Bronchial epithelial cell (primary cell): Measurements from ENCODE around the gene TNIP2. TPM values are rescaled to one million over a fixed set of nuclear protein-coding genes. Genes with fewer than 3 reads are reported as not detected.

Experiments
- DNase-seq: peaks from one replicate; pipeline ENCODE4 v3.0.0-alpha.2; 2010; ENCODE audit warnings: low read depth
- FAIRE-seq: peaks from 2 replicates; lab custom pipeline; 2011; peaks lifted over from hg19 to GRCh38; lab: Jason Lieb, UNC
- H3K27me3 ChIP-seq: 2 replicates; pipeline ENCODE4 v1.5.1; 2011; ENCODE audit warnings: low read length; ENCODE audit not compliant: control insufficient read depth, insufficient read depth
- H3K36me3 ChIP-seq: 2 replicates; pipeline ENCODE4 v1.5.1; 2011; ENCODE audit warnings: low read length; ENCODE audit not compliant: control insufficient read depth, insufficient read depth
- H3K4me3 ChIP-seq: 2 replicates; pipeline ENCODE4 v1.5.1; 2011; ENCODE audit warnings: mild to moderate bottlenecking, low read depth, low read length, control low read depth
- total RNA-seq: library from RNA; depleted of rRNA; stranded (reverse); fragments of >200 nt; gene quantifications from 2 replicates; pipeline ENCODE4 v1.2.1, GENCODE V29; 2014
- TF ChIP-seq, protein P1 (sequence below): IDR thresholded peaks from 2 replicates; pipeline ENCODE4 v1.5.1; 2011; ENCODE audit warnings: mild to moderate bottlenecking, moderate library complexity, low read length, control low read depth, inconsistent platforms; ENCODE audit not compliant: insufficient read depth, severe bottlenecking

Gene TNIP2
- total RNA-seq, 1 donor from 2014 or later, result 64.5 TPM

DNA sequence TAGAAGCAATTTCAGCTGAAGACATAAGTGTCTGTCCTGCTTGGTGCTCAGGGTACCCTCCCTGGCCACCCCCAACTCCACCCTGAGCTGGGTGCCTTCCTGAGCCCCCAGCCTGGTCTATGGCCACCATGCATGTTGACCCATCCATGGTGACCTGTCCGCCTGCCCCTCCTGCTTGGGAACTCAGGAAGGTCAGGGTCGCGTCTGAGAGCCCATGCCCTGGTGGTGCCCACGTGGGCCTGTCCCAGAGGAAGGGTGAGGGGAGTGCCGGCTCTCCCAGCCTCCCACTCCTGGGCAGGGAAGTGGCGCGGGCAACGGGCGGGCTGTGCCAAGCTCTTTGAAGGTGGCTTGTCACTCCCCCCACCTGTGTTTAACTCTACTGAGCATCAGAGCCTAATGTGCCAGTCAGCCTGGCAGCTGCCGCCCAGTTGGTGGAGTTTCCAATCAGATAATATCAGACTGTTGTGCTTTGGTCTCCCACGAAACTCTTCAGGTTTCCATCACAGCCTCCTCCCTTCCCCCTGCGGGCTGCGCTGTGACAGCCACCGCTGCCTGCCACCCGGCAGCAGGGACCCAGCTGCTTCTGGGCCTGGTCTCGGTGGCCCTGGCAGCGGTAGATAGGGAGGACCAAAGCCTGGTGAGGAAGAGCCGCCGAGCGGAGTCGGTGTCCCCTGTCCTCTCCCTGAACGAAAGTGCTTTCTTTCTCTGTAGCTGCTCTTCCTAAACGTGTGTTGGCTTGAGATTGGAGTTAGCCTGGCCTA lies 41.6 kb upstream of the TNIP2 start:
- TF ChIP-seq, protein P1, sequence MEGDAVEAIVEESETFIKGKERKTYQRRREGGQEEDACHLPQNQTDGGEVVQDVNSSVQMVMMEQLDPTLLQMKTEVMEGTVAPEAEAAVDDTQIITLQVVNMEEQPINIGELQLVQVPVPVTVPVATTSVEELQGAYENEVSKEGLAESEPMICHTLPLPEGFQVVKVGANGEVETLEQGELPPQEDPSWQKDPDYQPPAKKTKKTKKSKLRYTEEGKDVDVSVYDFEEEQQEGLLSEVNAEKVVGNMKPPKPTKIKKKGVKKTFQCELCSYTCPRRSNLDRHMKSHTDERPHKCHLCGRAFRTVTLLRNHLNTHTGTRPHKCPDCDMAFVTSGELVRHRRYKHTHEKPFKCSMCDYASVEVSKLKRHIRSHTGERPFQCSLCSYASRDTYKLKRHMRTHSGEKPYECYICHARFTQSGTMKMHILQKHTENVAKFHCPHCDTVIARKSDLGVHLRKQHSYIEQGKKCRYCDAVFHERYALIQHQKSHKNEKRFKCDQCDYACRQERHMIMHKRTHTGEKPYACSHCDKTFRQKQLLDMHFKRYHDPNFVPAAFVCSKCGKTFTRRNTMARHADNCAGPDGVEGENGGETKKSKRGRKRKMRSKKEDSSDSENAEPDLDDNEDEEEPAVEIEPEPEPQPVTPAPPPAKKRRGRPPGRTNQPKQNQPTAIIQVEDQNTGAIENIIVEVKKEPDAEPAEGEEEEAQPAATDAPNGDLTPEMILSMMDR, result no peak
- Histone ChIP-seq H3K27me3 (no peaks in the 10 kb centered on the region), H3K4me3 (no peak overlapping the region), H3K36me3 (peaks cover 22% of the 10 kb centered on the region)
- FAIRE-seq (no peak), DNase-seq (no peak)

DNA sequence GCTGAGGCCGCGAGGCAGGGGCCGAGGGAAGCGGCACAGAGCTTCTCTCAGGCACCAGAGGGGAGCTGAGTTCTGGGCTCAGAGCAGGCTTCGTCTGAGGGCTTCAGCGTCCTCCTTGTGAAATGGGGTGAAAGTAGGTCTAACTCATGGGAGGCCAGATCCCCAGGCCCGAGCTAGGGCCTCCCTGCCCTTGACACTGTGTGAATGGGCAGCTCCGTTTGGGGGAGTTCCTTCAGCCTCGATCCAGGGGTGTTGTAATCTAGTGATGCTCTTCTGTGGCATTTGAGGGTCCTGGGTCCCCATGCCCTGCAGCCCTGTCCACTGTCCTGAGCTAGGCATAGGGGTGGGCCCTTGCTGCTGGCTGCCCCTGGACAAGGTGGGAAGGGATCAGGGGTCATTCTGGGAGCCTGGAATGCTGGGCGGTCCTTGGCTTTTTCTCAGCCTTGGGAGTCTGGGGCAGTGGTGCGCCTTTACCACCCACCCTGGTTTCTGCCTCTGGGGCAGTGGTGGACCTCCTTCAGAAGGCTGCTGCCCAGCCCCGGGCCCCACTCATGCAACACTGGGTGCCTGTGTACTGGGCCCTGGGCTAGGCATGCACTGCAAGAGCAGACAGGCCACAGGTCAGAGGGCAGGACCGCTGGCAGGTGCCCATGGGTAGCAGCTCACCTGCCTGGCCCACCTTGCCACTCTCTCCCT lies 40.9 kb upstream of the TNIP2 start:
- DNase-seq (no peak), FAIRE-seq (no peak)
- no peaks in the 10 kb centered on the region for H3K27me3 ChIP-seq
- peaks cover 22% of the 10 kb centered on the region for H3K36me3 ChIP-seq
- H3K4me3 ChIP-seq, result no peak overlapping the region
- TF ChIP-seq, protein P1, result no peak

GRCh38 chr4:2795893-2796848 lies 40.0 kb upstream of the TNIP2 start:
- TF ChIP-seq, protein P1, result peak; percentile 13
- no peaks in the 10 kb centered on the region for H3K27me3 ChIP-seq
- no peak overlapping the region for H3K4me3 ChIP-seq
- peaks cover 21% of the 10 kb centered on the region for H3K36me3 ChIP-seq
- FAIRE-seq, result peak; percentile 97
- peak; percentile 89 for DNase-seq

GRCh38 chr4:2795300-2795892 lies 39.3 kb upstream of the TNIP2 start:
- H3K4me3 ChIP-seq, result no peak overlapping the region
- no peak for DNase-seq
- no peaks in the 10 kb centered on the region for H3K27me3 ChIP-seq
- peaks cover 20% of the 10 kb centered on the region for H3K36me3 ChIP-seq
- FAIRE-seq, result no peak
- TF ChIP-seq, protein P1, result no peak

GRCh38 chr4:2794486-2795299 lies 38.6 kb upstream of the TNIP2 start:
- no peak for FAIRE-seq
- DNase-seq, result peak; percentile 49
- Histone ChIP-seq H3K27me3 (no peaks in the 10 kb centered on the region), H3K36me3 (peaks cover 18% of the 10 kb centered on the region), H3K4me3 (peak overlapping the region; percentile 82)
- TF ChIP-seq, protein P1, result no peak
